C4-2B (cell line): ENCODE results near the gene GPR37L1.
"Not testable (repeated sequence)": the region's sequence is repeated elsewhere in the genome, so short reads cannot be mapped to it uniquely, and the experiment has no call there.

Experiments used
- H3K27ac ChIP-seq: fragments of 450-650 bp; 2 replicates; pipeline ENCODE4 v1.5.1; 2017
- ZFX ChIP-seq: fragments of 450-650 bp; IDR thresholded peaks from 2 replicates; pipeline ENCODE4 v1.6.1; 2017
- TF ChIP-seq, protein P1 (sequence below): fragments of 450-650 bp; conservative IDR thresholded peaks from 2 replicates; pipeline ENCODE4 v1.5.1; 2017; ENCODE audit warnings: mild to moderate bottlenecking

Gene GPR37L1

DNA sequence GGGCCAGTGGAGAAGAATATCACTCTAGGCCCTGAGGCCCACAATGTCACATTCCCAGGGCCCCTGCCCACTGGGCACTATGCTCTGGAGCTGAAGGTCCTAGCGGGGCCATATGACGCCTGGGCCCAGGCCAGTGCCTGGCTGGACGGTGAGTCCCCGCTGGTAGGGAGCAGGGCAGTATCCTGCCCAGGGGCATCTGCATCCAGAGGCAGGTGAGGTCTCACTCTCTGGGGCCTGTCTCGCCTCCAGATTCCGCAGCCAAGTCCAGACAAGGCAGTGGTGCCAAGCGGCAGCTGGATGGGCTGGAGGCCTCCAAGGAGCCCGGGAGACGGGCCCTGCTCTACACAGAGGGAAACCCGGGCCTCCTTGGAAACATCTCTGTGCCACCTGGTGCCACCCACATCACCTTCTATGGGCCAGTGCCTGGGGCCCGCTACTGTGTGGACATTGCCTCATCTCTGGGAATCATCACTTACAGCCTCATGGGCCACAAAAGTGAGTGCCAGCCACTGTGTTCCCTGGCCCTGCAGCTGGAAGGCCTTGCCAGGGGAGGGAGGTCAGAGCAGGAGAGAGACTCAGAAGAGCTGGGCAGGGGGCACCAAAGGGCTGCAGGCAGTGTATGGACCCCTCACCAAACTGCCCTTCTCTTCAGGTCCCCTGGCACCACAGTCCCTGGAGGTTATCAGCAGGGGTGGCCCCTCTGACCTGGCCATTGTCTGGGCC lies 48.7 kb downstream of the GPR37L1 start:
- H3K27ac ChIP-seq: no peak overlapping the region

DNA sequence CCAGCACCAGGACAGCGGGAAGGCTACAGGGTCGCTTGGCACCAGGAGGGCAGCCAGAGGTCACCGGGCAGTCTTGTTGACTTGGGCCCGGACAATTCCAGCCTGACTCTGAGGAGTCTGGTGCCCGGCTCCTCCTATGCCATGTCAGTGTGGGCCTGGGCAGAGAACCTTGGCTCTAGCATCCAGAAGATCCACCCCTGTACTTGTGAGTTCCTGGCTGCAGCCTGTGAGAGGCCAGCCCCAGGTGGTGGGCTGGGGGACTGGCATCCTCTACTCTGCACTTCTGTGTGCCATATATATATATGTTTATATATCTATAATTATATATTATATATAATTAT lies 49.3 kb downstream of the GPR37L1 start:
- TF ChIP-seq, protein P1, sequence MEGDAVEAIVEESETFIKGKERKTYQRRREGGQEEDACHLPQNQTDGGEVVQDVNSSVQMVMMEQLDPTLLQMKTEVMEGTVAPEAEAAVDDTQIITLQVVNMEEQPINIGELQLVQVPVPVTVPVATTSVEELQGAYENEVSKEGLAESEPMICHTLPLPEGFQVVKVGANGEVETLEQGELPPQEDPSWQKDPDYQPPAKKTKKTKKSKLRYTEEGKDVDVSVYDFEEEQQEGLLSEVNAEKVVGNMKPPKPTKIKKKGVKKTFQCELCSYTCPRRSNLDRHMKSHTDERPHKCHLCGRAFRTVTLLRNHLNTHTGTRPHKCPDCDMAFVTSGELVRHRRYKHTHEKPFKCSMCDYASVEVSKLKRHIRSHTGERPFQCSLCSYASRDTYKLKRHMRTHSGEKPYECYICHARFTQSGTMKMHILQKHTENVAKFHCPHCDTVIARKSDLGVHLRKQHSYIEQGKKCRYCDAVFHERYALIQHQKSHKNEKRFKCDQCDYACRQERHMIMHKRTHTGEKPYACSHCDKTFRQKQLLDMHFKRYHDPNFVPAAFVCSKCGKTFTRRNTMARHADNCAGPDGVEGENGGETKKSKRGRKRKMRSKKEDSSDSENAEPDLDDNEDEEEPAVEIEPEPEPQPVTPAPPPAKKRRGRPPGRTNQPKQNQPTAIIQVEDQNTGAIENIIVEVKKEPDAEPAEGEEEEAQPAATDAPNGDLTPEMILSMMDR: no peak
- no peak for TF ChIP-seq ZFX
- H3K27ac ChIP-seq: no peak overlapping the region

More for the DNA sequence above, 48.7 kb downstream of the GPR37L1 start:
- TF ChIP-seq, protein P1: no peak
- no peak for TF ChIP-seq ZFX

DNA sequence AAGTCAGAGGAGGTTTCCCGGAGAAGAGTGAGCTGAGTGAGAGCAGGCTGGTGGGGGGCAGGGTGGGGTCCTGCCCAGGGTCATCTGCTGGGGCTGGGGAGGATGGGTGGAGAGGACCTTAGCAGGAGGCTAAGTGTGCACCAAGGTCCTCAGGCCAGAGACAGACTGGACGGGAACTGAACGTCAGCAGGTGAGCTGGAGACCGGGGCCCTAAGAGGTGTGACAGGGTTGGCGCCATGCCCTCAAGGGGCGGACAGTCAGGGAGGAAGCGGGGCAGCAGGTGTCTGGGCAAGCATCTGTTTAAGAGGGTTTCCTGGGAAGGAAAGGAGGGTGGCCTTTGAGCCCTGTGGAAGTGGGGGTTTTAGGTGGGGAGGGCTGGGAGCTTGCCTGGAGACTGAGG lies 51.3 kb downstream of the GPR37L1 start:
- no peak overlapping the region for H3K27ac ChIP-seq
- TF ChIP-seq ZFX: no peak
- TF ChIP-seq, protein P1: no peak

DNA sequence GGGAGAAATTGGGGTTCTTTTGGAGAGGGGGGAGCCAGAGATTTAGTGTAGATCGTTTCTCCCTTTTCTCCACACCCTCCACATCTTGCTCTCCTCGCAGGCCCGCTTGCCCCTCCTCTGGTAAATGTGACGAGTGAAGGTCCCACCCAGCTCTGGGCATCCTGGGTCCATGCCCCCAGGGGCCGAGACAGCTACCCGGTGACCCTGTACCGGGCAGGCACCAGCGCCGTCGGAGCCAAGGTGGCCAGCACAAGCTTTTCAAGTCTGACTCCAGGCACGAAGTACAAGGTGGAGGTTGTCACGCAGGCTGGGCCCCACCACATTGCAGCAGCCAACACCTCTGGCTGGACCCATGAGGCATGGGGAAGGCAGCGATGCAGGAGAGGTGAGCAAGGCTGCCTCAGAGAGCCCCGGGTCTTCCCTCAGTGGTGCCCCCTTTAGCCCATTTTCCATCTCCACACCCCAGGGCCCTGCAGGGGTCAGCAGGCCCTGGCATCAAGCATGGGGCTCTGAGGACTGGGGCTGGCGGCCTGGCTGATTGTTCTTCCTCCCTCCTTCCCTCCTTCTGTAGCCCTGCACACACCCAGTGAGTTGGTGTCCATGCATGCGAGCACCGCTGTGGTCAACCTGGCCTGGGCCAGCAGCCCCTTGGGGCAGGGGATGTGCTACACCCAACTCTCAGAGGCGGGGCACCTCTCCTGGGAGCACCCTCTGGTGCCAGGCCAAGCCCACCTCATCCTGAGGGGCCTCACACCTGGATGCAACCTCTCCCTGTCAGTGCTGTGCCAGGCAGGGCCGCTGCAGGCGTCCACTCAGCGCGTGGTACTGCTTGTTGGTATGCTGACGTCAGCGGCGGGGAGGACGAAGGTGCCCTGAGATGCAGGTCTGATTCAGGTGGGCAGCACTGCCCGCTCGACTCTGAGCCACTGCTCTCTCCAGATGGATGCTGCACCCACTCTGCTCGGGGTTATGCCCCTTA lies 54.5 kb downstream of the GPR37L1 start:
- no peak overlapping the region for H3K27ac ChIP-seq
- no peak for TF ChIP-seq ZFX
- TF ChIP-seq, protein P1: no peak

DNA sequence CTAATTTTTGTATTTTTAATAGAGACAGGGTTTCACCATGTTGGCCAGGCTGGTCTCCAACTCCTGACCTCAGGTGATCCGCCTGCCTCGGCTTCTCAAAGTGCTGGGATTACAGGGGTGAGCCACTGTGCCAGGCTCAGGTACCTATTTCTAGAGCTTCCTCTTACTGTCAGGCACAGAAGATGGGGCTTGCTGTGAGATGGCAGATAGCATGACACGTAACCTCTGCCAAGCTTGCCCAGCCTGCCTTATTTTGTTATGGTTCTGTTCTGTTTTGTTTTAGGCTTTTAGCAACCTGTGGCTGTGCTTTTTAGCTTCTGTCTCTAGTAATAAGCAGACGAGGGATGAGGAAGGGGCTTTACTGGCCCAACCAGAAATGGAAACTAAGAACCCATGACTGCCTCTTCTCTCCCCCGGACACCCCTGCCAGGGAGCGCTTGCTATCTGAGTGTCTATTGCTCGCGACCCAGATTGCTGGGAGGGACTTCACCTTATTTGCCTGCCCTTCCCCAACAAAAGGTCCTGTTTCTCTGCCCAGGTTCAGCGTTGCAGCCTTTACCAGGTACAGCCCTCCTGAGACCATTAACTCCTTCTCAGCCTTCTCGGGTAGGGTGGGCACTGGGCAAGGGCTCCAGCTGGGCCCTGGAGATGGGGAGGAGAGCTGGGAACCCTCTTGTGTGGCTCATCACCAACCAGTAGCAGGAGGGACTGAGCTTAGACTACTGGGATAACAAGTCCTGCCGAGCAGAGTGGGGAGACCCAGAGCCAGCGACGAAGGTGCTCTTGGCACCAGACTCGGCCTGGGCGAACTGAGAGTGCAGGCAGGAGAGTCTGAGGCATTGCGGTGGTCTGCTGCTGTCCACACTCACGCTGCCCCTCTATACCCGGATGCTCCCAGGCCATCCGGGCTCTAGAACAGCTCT lies 57.4 kb downstream of the GPR37L1 start:
- TF ChIP-seq, protein P1: no peak
- TF ChIP-seq ZFX: no peak

DNA sequence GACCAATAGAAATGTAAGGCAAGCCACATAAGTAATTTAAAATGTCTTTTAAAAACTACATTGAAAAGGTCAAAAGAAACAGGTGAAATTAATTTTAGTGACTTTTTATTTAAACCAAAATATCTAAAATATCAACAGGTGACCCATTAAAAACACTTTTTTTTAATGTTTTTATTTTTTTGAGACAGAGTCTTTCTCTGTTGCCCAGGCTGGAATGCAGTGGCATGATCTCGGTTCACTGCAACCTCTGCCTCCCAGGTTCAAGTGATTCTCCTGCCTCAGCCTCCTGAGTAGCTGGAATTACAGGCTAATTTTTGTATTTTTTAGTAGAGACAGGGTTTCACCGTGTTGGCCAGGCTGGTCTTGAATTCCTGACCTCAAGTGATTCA lies 58.0 kb downstream of the GPR37L1 start:
- not testable (repeated sequence) for H3K27ac ChIP-seq

More for the DNA sequence above, 57.4 kb downstream of the GPR37L1 start:
- no peak overlapping the region for H3K27ac ChIP-seq

DNA sequence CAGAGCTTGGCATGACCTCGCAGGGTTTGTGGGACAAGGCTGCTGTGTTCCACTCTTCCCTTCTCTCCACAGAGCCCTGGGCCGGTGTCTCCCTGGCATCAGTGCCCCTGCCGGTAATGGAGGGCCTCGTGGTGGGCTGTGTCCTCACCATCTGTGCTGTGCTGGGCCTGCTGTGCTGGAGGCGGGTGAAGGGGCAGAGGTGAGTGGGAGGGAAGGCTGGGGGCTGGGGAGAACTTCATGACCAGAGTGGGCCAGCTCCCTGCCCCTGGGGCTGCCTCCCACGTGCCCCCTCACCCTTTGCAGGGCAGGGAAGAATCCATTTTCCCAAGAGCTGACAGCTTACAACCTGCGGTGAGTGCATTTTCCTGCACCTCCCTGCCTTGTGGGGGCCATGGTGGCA lies 58.9 kb downstream of the GPR37L1 start:
- H3K27ac ChIP-seq: no peak overlapping the region
- TF ChIP-seq ZFX: no peak
- TF ChIP-seq, protein P1: no peak
